HG02852 (cell line): ENCODE data around the gene SCAPER.
"Not testable (repeated sequence)": the region's sequence is repeated elsewhere in the genome, so short reads cannot be mapped to it uniquely, and the experiment has no call there.

Experiments
- ATAC-seq: cut with Tn5 transposase; IDR thresholded peaks from one replicate; pipeline ENCODE4 v1.9.1; 2021; ENCODE audit warnings: mild to moderate bottlenecking, moderate library complexity; ENCODE audit not compliant: unreplicated experiment

Gene SCAPER

GRCh38 chr15:76439542-76439941 is 465.6 kb downstream of the SCAPER start:
- no peak for ATAC-seq

GRCh38 chr15:76433798-76434400 is 471.2 kb downstream of the SCAPER start:
- no peak for ATAC-seq

GRCh38 chr15:76433036-76433435 is 472.1 kb downstream of the SCAPER start:
- ATAC-seq: not testable (repeated sequence)

- ATAC-seq: no peak
Measured at GRCh38 chr15:76432604-76433003, 472.5 kb downstream of the SCAPER start.

GRCh38 chr15:76431971-76432370 is 473.2 kb downstream of the SCAPER start:
- ATAC-seq: no peak

GRCh38 chr15:76430711-76431110 is 474.4 kb downstream of the SCAPER start:
- ATAC-seq: not testable (repeated sequence)

- no peak for ATAC-seq
Measured at GRCh38 chr15:76429661-76430060, 475.5 kb downstream of the SCAPER start.

GRCh38 chr15:76426941-76427340 is 478.2 kb downstream of the SCAPER start:
- ATAC-seq: no peak

GRCh38 chr15:76418352-76419140 is 486.6 kb downstream of the SCAPER start:
- ATAC-seq: no peak

GRCh38 chr15:76401285-76401684 is 503.9 kb downstream of the SCAPER start:
- no peak for ATAC-seq

- no peak for ATAC-seq
Measured at GRCh38 chr15:76398317-76399104, 506.6 kb downstream of the SCAPER start.

- no peak for ATAC-seq
Measured at GRCh38 chr15:76393614-76394013, 511.5 kb downstream of the SCAPER start.

GRCh38 chr15:76391847-76392246 is 513.3 kb downstream of the SCAPER start:
- ATAC-seq: no peak

GRCh38 chr15:76391309-76391708 is 513.8 kb downstream of the SCAPER start:
- ATAC-seq: no peak

- no peak for ATAC-seq
Measured at GRCh38 chr15:76390571-76390970, 514.6 kb downstream of the SCAPER start.

- ATAC-seq: no peak
Measured at GRCh38 chr15:76386926-76387325, 518.2 kb downstream of the SCAPER start.

GRCh38 chr15:76386178-76386577 is 519.0 kb downstream of the SCAPER start:
- no peak for ATAC-seq

- no peak for ATAC-seq
Measured at GRCh38 chr15:76384409-76384808, 520.7 kb downstream of the SCAPER start.

GRCh38 chr15:76382987-76383728 is 522.0 kb downstream of the SCAPER start:
- ATAC-seq: no peak

- ATAC-seq: no peak
Measured at GRCh38 chr15:76381366-76381765, 523.8 kb downstream of the SCAPER start.

GRCh38 chr15:76380249-76380648 is 524.9 kb downstream of the SCAPER start:
- ATAC-seq: no peak
